Epithelial cell of alveolus of lung (primary cell): ENCODE measurements around the gene DLK1. TPM values are rescaled to one million over a fixed set of nuclear protein-coding genes. Genes with fewer than 3 reads are reported as not detected.

Source experiments
- total RNA-seq: library from RNA; depleted of rRNA; stranded (reverse); fragments of >200 nt; gene quantifications from 2 replicates; pipeline ENCODE4 v1.2.1, GENCODE V29; 2015

The DLK1 gene
- 1.7 TPM in 1 of 2 replicates, not detected in the other for total RNA-seq

DNA sequence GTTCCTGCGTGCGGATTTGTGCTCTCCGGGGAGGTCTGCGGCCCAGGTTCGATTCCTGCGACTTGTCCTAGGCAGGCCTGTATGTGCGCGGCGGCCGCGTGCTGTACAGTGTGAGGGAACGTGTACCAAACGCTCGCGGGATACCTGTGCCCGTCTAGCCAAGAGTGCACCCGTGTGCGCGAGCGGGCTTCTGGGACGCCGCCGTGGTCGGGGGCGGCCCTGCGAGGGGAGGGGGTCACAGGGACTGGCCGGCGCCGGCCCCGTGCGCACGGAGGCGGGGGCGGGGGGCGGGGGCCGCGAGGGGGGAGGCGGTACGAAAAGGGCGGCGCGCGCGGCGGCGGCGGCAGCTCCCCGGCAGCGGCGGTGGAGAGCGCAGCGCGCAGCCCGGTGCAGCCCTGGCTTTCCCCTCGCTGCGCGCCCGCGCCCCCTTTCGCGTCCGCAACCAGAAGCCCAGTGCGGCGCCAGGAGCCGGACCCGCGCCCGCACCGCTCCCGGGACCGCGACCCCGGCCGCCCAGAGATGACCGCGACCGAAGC is at the start of gene DLK1:
Gene DLK1 (plus strand): TSS at position 343 of the 536 bp plus-strand sequence. CDS start 177 bp downstream, at position 520.

Other genes starting within 250 kb of the DLK1 start
- 0.08 and 4.0 TPM in 2 replicates for gene BEGAIN, start 139.5 kb upstream of the DLK1 start, total RNA-seq
- 23.8 and 75.1 TPM in 2 replicates for gene MEG3, start 99.2 kb downstream of the DLK1 start, total RNA-seq
- gene RTL1, start 176.8 kb downstream of the DLK1 start, total RNA-seq: not detected in 2 replicates